Stimulated activated CD4-positive, alpha-beta T cell treated with anti-CD3 and anti-CD28 coated beads, Interleukin-4, amount 100 ng/mL, for 24 hours (primary cell): ENCODE results near the gene ABCA12.

Source experiments
- DNase-seq: peaks from one replicate; pipeline ENCODE4 v3.0.0-alpha.2; 2020

ABCA12 gene

GRCh38 chr2:215029936-215030335 is 108.5 kb downstream of the ABCA12 start:
- DNase-seq: no peak

DNA sequence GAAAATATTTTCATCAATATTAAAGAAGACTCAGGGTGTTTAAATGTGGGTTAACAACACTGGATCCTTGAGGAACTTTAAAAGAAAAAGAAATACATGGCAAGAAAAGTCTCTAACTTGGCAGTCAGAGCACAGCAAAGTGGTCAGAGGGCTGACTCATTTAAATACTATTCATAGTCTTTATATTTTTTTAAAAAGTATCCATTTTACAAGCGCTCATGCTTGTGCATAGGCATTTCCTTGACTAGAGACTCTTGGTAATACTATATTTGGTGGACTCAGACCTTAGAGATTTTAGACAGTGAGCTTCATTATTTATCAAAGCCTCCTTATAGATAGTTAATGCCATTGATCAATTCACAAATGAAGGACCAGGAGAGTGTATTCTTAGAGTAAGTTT is 110.2 kb downstream of the ABCA12 start:
- DNase-seq: no peak

DNA sequence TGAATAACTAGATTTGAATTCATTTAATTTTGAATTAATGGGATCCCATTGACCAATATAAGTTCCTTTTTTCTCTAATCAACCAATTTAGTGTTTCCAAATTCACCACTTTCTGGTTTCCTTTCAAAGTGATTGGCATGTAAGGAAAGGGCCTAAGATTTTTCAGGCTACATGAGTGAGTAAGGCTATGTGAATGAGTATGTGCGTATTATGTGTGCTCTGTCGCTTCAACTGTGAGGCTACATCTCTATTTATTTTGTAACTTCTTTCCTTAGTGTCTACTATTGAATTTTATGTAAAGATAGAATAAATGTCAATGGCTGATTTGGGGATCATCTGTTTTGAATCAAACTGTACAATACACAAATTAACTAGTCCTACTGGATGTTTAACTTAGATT is 110.6 kb downstream of the ABCA12 start:
- DNase-seq: no peak

- no peak for DNase-seq
These were observed 115.5 kb downstream of the ABCA12 start for GRCh38 chr2:215022910-215023309.

DNA sequence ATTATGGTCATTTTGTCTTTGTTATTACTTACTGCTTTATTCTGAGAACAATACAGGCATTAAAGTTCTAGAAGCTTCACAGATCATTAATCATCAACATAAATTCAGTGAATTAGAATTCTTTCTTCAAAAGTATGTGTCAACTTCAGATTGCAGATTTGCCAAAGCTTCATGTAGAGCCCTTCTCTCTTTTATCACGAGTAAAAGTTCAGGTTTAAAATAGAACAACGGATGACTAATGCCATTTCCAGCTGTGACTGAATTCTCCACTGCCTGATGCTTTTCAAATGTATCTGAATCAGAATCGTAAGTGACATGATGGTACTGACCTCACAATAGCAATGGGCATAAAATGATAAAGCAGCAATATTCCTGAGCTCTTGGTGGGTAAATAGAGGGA is 116.0 kb downstream of the ABCA12 start:
- DNase-seq: no peak

DNA sequence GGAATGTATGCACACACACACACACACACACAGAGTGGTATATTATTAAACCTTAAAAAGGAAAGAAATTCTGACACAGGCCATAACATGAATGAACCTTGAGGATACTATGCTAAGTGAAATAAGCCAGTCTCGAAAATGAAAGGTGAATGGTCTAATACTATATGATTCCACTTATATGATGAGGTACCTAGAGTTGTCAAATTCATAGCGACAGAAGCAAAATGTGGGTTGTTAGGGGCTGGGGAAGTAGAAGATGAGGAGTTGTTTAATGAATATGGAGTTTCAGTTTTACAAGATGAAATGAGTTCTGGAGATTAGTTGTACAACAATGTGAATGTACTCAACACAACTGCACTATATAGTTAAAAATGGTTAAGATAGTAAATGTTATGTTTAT is 118.1 kb downstream of the ABCA12 start:
- DNase-seq: no peak

GRCh38 chr2:215019521-215020145 is 118.8 kb downstream of the ABCA12 start:
- DNase-seq: no peak

DNA sequence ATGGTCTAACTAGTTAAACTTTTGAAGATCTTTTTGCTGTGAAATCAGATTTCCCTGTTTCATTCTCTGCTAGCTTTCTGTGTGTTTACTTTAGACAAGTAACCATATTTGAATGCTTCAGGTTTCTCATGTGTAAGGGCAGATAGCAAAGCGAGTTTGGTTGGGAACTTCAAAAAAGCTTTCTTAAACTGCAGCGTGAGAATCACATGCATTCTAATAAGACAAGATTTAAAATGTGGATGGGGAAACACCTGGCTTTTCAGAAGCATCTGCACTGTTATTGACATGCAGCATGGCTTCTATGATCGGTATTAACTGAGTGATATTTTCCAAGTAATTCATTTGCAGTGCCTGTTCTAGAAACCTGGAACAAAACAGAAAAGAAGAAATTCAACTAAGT is 119.3 kb downstream of the ABCA12 start:
- DNase-seq: no peak

DNA sequence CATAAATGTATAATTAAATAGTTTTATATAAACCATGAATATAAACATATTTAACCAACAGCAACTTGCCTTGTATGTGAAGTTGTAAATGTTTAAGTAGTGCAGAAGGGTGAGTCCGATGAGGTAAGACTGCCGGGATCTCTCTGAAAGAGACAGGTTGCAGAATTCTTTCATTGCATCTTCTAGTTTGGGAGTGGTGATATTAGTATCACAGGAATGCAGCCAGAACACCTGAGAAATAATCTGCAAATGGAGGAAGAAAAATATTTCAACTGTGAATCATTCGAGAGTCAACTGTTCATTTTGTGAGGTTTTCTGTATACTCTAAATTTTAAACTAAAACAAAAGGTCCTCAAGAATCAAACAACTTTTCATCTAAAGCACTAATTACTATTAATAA is 123.0 kb downstream of the ABCA12 start:
- DNase-seq: no peak

- DNase-seq: no peak
These were observed 128.0 kb downstream of the ABCA12 start for GRCh38 chr2:215010390-215010789.

DNA sequence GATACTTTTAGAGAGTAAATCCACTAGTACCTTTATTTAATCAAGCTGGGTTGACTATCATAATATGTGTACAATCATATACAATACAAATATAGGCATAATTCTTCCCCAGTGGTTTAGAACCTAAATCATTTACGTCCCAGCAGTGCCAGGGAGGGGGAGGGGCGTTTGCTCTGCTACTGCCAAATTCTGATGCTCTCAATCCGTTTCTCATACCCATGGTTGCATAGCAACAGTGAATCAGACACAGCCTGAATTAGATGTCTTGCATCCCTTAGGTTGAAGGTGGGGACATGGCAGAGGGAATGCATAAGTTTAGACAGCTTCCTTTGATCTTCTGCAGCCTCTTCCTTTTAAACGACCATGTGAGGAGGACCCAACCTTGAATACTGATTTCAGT is 135.4 kb downstream of the ABCA12 start:
- DNase-seq: no peak

GRCh38 chr2:215002500-215002899 is 135.9 kb downstream of the ABCA12 start:
- DNase-seq: no peak

GRCh38 chr2:215000721-215001120 is 137.7 kb downstream of the ABCA12 start:
- no peak for DNase-seq

DNA sequence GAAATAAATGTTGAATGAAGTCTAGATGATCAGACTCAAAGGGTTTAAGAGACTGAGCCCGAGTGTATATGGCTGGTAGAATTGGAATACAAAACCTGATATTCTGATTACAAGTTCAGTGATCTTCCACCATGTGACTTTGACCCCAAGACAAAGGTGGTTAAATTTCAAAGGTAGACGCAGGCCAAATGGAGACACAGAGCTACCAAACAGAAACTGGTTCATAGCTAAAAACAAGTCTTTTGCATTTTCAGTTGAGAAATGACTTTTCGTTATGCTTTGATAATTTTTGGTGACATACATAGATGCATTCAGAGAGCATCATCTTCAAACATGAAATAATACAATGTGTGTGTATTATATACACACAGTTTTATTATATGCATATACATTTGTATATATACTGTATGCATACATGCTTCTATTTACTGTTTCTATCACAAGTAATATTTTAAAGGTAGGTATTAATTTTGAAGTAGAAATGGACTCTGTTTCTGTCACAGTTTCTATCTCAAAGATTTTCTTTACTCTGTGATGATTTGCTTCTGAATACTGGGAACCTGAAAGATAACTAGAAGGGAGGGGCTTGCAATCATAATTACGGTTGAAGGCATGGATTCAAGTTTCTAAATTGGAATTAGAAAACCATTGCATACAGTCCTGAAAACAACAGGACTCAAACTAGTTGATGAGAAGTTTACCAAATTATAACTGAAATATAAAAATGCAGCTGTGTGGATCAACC is 142.3 kb downstream of the ABCA12 start:
- no peak for DNase-seq

GRCh38 chr2:214995409-214995808 is 143.0 kb downstream of the ABCA12 start:
- DNase-seq: no peak

- no peak for DNase-seq
These were observed 145.5 kb downstream of the ABCA12 start for GRCh38 chr2:214992911-214993310.

DNA sequence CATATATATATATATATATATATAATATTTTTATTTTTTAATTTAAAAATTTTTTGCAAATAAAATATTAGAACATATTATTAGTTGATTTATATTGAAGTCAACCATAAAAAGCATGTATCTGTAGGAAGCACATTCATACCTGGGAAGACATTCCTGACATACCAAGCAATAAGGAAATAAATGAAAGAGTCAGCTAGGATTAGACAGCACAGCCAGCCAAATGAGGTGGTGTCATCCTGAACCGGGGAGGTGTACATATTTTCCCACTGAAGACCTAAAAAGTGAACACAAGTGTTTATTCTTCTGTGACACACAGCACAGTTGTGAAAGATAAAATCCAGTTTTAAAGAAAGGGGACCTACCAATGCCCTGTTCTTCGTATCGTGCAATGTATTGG is 149.2 kb downstream of the ABCA12 start:
- DNase-seq: no peak

DNA sequence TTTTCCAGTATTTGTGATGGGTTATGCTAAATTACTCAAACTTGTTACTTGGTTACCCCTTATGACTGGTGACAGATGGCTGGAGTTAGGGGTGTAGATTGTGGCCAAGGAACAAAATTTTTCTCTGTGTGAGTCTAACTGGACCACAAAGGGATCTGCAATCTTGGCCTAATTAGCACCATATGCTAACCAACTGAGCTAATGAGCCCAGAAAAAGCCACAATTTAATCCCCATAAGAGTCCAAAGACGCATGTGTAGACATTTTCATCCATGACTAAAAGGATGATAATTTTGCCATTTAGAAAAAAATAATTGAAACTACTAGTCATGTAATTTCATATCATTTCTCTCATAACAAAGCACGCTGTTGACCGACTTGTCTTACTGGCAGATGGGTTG is 151.2 kb downstream of the ABCA12 start:
- DNase-seq: no peak

GRCh38 chr2:214985619-214986018 is 152.8 kb downstream of the ABCA12 start:
- no peak for DNase-seq

GRCh38 chr2:214966420-214966819 is 172.0 kb downstream of the ABCA12 start:
- no peak for DNase-seq

DNA sequence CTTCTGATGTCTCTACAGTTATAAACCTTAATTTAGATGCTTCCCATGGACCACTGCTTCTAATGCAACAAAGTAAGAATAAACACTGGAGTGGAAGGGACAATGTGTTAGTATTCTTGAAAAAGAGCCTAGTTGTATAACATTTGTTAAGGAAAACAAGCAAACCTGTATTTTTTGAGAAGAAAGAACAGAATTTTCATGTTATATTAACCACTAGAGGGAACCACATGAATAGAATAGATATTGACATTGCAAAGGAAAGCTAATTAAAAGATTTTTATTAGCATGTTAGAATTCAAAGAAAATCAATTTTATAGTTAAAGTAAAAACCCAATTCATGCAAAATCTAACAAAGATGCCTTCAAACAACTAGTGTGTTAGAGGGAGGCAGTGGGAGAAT is 177.7 kb downstream of the ABCA12 start:
- DNase-seq: no peak

GRCh38 chr2:214946949-214947348 is 191.5 kb downstream of the ABCA12 start:
- DNase-seq: no peak

DNA sequence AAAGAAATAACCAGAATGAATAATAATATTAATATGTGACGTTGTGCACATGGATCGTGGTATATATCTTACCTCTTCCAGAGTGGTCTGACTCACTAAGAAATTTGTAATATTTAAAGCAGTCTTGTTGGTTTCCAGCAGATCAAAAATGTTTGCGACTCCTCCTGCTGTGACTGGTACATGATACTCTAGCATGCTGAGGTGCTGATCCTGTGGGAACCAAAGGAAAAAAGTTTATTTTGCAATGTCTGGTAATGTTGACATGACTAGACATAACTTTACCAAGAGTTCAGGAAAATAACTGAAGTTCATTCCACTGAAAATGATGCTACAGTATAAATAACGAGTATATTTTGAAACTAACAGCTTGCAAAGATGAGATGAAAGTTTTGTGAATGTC is 204.4 kb downstream of the ABCA12 start:
- DNase-seq: no peak

DNA sequence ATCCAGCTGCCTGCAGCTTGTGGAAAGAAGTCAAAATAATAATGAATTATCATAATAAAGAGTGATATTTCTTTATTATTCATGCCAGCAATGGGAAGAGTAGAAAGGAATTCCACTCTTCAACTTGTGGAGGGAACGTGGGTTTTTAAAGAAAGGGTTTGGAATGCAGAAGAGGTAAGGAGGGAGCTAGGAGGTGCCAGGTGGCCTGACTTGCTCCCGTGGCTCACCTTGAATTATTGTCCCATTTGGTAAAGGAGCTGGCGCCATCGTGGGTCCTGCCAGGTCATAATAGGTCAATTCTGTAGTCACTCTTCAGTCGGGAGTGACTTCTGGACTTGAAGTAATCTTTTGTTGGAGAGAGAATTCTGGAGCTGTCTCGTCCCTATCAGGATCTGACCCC is 233.8 kb downstream of the ABCA12 start:
- no peak for DNase-seq

DNA sequence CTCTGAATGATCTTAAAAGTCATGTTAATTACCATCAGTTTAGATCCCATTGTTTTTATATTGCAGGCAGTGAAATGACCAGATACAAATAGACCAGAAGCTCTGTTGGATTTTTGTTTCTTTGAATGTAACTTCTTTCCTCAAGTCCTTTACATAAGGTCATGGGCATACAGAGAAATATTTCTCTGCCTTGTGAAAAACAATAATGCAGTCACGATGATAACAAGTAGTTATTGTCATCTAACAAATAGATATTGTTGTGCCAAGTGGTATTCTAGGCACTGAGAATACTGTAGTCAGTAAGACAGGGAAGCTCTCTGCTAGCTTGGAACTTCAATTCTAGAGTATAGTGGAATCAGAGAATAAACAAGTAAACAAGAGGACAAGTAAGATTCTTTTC is 234.2 kb downstream of the ABCA12 start:
- no peak for DNase-seq
